Measurements from ENCODE around the gene SUB1.

SUB1 gene

DNA sequence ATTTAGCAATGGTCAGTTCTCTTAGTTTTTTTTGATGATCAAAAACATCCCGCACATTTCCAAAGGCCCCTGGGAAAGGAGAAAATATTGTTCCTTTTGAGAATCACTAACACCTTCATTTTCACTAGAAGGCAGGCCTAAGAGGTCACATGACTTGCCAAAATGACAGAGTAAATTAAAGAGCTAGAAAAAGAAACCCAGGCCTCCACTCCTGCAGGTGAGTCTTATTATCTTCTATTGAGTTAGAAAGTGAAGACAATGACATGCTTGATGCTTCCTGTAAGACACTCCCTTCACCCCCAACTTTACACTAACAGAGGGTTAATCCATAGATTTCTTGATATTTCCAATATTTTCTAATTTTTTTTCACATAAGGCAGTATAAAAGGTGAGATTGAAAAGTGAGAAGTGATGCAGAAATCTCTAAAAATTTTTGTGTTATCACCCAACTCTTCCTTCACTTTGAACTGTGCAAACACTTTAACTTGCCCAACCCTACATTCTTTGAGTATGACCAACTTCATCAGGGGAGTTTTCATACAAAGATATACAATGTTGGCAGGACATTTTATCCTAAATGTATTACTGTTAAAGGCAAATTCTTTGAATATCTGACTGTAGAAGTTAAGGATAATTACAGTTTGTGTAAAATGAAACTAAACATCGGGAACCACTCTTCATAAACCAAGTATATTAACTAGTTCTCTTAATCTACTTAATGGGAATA lies 57.1 kb downstream of the SUB1 start:
- Histone ChIP-seq H3K79me1 (ENCODE audit: low read length) (no peaks in the 10 kb centered on the region), H2BK15ac (replicated peaks; ENCODE audit: low read depth) (no peak overlapping the region), H3K36me3 (ENCODE audit: control insufficient read depth, insufficient read depth, low read length) (no peaks in the 10 kb centered on the region), H3K4me2 (ENCODE audit: low read length) (no peak overlapping the region), H3K56ac (ENCODE audit: low read length) (no peak overlapping the region), H3K79me2 (ENCODE audit: control insufficient read depth, insufficient read depth, low read length) (no peaks in the 10 kb centered on the region), H2BK120ac (ENCODE audit: low read depth, low read length) (no peak overlapping the region), H2BK5ac (ENCODE audit: low read length) (no peak overlapping the region), H3K27me3 (ENCODE audit: insufficient read depth, low read length, poor library complexity) (no peaks in the 10 kb centered on the region), H4K8ac (ENCODE audit: low read depth, low read length) (no peak overlapping the region), H3K23ac (ENCODE audit: low read length) (no peak overlapping the region), H3K9ac (ENCODE audit: low read length) (no peak overlapping the region), H3K27ac (ENCODE audit: low read depth, low read length) (no peak overlapping the region), H3K18ac (ENCODE audit: low read length) (no peak overlapping the region), H2AK5ac (ENCODE audit: low read length) (no peak overlapping the region), H3K4ac (ENCODE audit: low read depth, low read length) (no peak overlapping the region), H3K4me3 (ENCODE audit: low read length) (no peak overlapping the region), H4K5ac (ENCODE audit: low read length) (no peak overlapping the region), H3K4me1 (ENCODE audit: control insufficient read depth, low read depth, low read length) (no peaks in the 10 kb centered on the region)
- DNase-seq: no peak
- no CpG with 5 or more reads among the region's 2 CpGs for WGBS (ENCODE audit: extremely low coverage, insufficient coverage, low lambda C conversion rate)

DNA sequence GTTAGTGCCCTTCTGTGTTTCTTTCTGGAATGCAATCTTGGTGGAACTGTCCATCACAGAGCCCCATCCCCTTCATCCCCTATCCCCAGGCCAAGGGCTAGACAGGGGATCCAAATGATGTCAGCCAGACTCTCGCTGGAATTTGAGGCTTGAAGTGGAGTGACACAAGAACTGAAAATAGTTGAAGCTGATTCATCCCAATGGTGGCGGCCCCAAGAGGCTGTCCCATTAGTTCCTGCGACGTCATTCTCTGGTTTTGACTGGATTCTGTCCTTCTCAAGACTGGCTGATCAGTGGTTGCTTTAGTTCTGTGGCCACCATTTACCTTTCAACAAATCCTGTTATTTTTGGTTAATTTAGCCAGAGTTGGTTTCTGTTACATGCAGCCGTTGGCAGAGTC lies 59.9 kb downstream of the SUB1 start:
- Histone ChIP-seq H3K4me1 (ENCODE audit: control insufficient read depth, low read depth, low read length) (no peaks in the 10 kb centered on the region), H3K79me1 (ENCODE audit: low read length) (no peaks in the 10 kb centered on the region), H2BK120ac (ENCODE audit: low read depth, low read length) (no peak overlapping the region), H3K4me3 (ENCODE audit: low read length) (no peak overlapping the region), H3K4me2 (ENCODE audit: low read length) (no peak overlapping the region), H3K56ac (ENCODE audit: low read length) (no peak overlapping the region), H3K18ac (ENCODE audit: low read length) (no peak overlapping the region), H3K4ac (ENCODE audit: low read depth, low read length) (no peak overlapping the region), H3K9ac (ENCODE audit: low read length) (no peak overlapping the region), H2BK5ac (ENCODE audit: low read length) (no peak overlapping the region), H2BK15ac (replicated peaks; ENCODE audit: low read depth) (no peak overlapping the region), H3K36me3 (ENCODE audit: control insufficient read depth, insufficient read depth, low read length) (no peaks in the 10 kb centered on the region), H4K8ac (ENCODE audit: low read depth, low read length) (no peak overlapping the region), H3K27me3 (ENCODE audit: insufficient read depth, low read length, poor library complexity) (no peaks in the 10 kb centered on the region), H3K27ac (ENCODE audit: low read depth, low read length) (no peak overlapping the region), H3K23ac (ENCODE audit: low read length) (no peak overlapping the region), H2AK5ac (ENCODE audit: low read length) (no peak overlapping the region), H4K5ac (ENCODE audit: low read length) (no peak overlapping the region), H3K79me2 (ENCODE audit: control insufficient read depth, insufficient read depth, low read length) (no peaks in the 10 kb centered on the region)
- DNase-seq: peak; percentile 12
- WGBS (ENCODE audit: extremely low coverage, insufficient coverage, low lambda C conversion rate): no CpG with 5 or more reads among the region's 5 CpGs

DNA sequence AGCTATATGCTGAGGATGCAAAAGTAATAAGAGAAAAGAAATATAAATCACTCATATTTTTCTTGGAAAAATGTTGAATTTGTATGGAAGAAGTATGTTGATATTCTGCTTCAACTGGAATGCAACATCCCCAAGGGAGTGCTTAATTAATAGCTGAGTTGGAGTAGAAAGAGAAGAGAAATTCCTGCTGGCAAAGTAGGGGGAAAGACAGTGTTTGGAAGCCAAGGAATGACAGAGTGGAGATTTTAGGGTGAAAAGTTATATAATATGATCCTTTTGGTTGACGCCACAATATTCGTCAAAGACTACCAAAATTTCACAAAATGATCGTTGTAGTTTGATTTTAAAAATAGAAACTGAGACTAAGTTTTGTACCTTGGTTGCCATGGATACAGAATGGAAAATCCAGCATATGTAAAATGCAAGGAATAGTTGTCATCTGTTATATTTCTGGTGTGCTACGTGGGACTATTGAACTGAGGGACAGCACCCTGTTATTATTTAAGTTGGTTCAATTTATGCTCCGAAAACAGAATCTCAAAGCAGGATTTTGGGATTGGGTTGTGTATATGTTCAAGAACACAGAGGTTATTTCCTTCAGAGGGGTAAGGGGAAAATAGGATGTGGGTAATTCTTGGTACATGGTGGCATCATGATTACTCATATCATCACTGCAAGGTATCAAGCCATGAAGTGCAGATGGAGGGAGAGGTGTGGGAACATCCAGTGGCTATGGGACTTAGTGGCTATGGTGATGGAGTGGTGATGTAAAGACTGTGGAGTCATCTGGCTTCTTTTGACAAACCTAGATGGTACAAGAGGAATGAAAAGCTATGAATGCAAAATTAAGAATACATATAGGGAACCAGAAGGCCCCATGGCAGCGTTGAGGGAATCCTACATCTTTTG lies 61.0 kb downstream of the SUB1 start:
- Histone ChIP-seq H3K79me2 (ENCODE audit: control insufficient read depth, insufficient read depth, low read length) (no peaks in the 10 kb centered on the region), H3K56ac (ENCODE audit: low read length) (no peak overlapping the region), H3K4me2 (ENCODE audit: low read length) (no peak overlapping the region), H3K18ac (ENCODE audit: low read length) (no peak overlapping the region), H2AK5ac (ENCODE audit: low read length) (no peak overlapping the region), H3K27me3 (ENCODE audit: insufficient read depth, low read length, poor library complexity) (no peaks in the 10 kb centered on the region), H3K27ac (ENCODE audit: low read depth, low read length) (no peak overlapping the region), H2BK120ac (ENCODE audit: low read depth, low read length) (no peak overlapping the region), H3K4ac (ENCODE audit: low read depth, low read length) (no peak overlapping the region), H3K23ac (ENCODE audit: low read length) (no peak overlapping the region), H2BK5ac (ENCODE audit: low read length) (no peak overlapping the region), H4K8ac (ENCODE audit: low read depth, low read length) (no peak overlapping the region), H3K79me1 (ENCODE audit: low read length) (no peaks in the 10 kb centered on the region), H3K4me3 (ENCODE audit: low read length) (no peak overlapping the region), H3K9ac (ENCODE audit: low read length) (no peak overlapping the region), H3K4me1 (ENCODE audit: control insufficient read depth, low read depth, low read length) (no peaks in the 10 kb centered on the region), H2BK15ac (replicated peaks; ENCODE audit: low read depth) (no peak overlapping the region), H4K5ac (ENCODE audit: low read length) (no peak overlapping the region), H3K36me3 (ENCODE audit: control insufficient read depth, insufficient read depth, low read length) (no peaks in the 10 kb centered on the region)
- no peak for DNase-seq
- WGBS (ENCODE audit: extremely low coverage, insufficient coverage, low lambda C conversion rate): no CpG with 5 or more reads among the region's 6 CpGs

DNA sequence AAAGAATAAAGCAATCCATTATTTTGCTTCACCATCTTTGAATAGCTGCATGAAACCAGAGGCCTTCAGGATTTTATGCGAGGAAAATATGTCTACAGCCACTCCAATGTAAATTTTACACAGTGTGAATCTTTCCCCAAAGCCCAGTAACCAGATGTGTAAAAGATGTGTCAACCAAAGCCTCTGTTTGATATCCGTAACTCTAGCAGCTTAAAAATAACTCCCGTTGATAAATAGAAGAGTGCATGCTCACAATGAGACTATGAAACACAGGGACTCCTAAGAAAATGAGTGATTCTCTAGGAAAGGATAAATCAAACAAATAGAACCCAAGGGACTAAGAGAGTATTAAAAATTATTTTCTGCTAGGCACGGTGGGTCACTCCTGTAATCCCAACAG lies 65.7 kb downstream of the SUB1 start:
- H2BK5ac ChIP-seq (ENCODE audit: low read length): no peak overlapping the region
- H2AK5ac ChIP-seq (ENCODE audit: low read length): no peak overlapping the region
- H3K9ac ChIP-seq (ENCODE audit: low read length): no peak overlapping the region
- no peak overlapping the region for H3K18ac ChIP-seq (ENCODE audit: low read length)
- no peaks in the 10 kb centered on the region for H3K79me1 ChIP-seq (ENCODE audit: low read length)
- H3K4ac ChIP-seq (ENCODE audit: low read depth, low read length): no peak overlapping the region
- no peaks in the 10 kb centered on the region for H3K79me2 ChIP-seq (ENCODE audit: control insufficient read depth, insufficient read depth, low read length)
- H2BK120ac ChIP-seq (ENCODE audit: low read depth, low read length): no peak overlapping the region
- H3K23ac ChIP-seq (ENCODE audit: low read length): no peak overlapping the region
- H3K36me3 ChIP-seq (ENCODE audit: control insufficient read depth, insufficient read depth, low read length): no peaks in the 10 kb centered on the region
- no peaks in the 10 kb centered on the region for H3K27me3 ChIP-seq (ENCODE audit: insufficient read depth, low read length, poor library complexity)
- no peak for DNase-seq
- H4K5ac ChIP-seq (ENCODE audit: low read length): no peak overlapping the region
- H3K4me1 ChIP-seq (ENCODE audit: control insufficient read depth, low read depth, low read length): no peaks in the 10 kb centered on the region
- no peak overlapping the region for H2BK15ac ChIP-seq (replicated peaks; ENCODE audit: low read depth)
- WGBS (ENCODE audit: extremely low coverage, insufficient coverage, low lambda C conversion rate): no CpG with 5 or more reads among the region's 4 CpGs
- no peak overlapping the region for H4K8ac ChIP-seq (ENCODE audit: low read depth, low read length)
- H3K56ac ChIP-seq (ENCODE audit: low read length): no peak overlapping the region
- H3K4me2 ChIP-seq (ENCODE audit: low read length): no peak overlapping the region
- H3K4me3 ChIP-seq (ENCODE audit: low read length): no peak overlapping the region
- no peak overlapping the region for H3K27ac ChIP-seq (ENCODE audit: low read depth, low read length)

DNA sequence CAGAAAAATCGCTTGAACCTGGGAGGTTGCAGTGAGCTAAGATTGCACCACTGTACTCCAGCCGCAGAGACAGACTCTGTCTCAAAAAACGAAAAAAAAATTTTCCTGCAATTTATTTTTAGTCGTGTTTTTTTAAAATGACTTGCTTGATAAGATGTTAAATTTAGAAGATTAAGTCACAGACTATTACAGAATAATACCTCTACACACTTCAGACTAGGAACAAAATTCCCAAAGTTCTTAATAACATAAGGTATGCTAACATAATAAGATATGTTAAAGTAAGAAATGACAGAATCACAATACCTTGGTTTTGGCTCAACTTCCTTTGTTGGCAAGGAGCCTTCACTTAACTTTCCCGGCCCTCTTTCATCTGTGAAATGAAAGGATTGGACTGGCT lies 66.3 kb downstream of the SUB1 start:
- H3K23ac ChIP-seq (ENCODE audit: low read length): no peak overlapping the region
- no peak overlapping the region for H3K9ac ChIP-seq (ENCODE audit: low read length)
- no peak overlapping the region for H2BK120ac ChIP-seq (ENCODE audit: low read depth, low read length)
- no peaks in the 10 kb centered on the region for H3K27me3 ChIP-seq (ENCODE audit: insufficient read depth, low read length, poor library complexity)
- no peak overlapping the region for H3K18ac ChIP-seq (ENCODE audit: low read length)
- H3K4me2 ChIP-seq (ENCODE audit: low read length): no peak overlapping the region
- DNase-seq: no peak
- no peak overlapping the region for H2BK15ac ChIP-seq (replicated peaks; ENCODE audit: low read depth)
- no peak overlapping the region for H3K4me3 ChIP-seq (ENCODE audit: low read length)
- H3K56ac ChIP-seq (ENCODE audit: low read length): no peak overlapping the region
- no peaks in the 10 kb centered on the region for H3K79me2 ChIP-seq (ENCODE audit: control insufficient read depth, insufficient read depth, low read length)
- H3K4ac ChIP-seq (ENCODE audit: low read depth, low read length): no peak overlapping the region
- H3K4me1 ChIP-seq (ENCODE audit: control insufficient read depth, low read depth, low read length): no peaks in the 10 kb centered on the region
- no CpG with 5 or more reads among the region's 5 CpGs for WGBS (ENCODE audit: extremely low coverage, insufficient coverage, low lambda C conversion rate)
- no peak overlapping the region for H3K27ac ChIP-seq (ENCODE audit: low read depth, low read length)
- no peak overlapping the region for H4K8ac ChIP-seq (ENCODE audit: low read depth, low read length)
- H2AK5ac ChIP-seq (ENCODE audit: low read length): no peak overlapping the region
- H3K36me3 ChIP-seq (ENCODE audit: control insufficient read depth, insufficient read depth, low read length): no peaks in the 10 kb centered on the region
- no peaks in the 10 kb centered on the region for H3K79me1 ChIP-seq (ENCODE audit: low read length)
- H2BK5ac ChIP-seq (ENCODE audit: low read length): no peak overlapping the region
- no peak overlapping the region for H4K5ac ChIP-seq (ENCODE audit: low read length)

Measured in mesendoderm (in vitro differentiated cells).